Mesodermal cell (in vitro differentiated cells): ENCODE data around the gene CCNA1.

ENCODE experiments used
- H3K27ac ChIP-seq: 2 replicates; pipeline ENCODE4 v1.7.0; 2013; ENCODE audit warnings: mild to moderate bottlenecking, low read depth, low read length, moderate library complexity; ENCODE audit not compliant: severe bottlenecking
- H3K36me3 ChIP-seq: 2 replicates; pipeline ENCODE4 v1.7.1; 2013; ENCODE audit warnings: mild to moderate bottlenecking, low read length, moderate library complexity; ENCODE audit not compliant: control insufficient read depth, insufficient read depth
- H3K4me1 ChIP-seq: one replicate; pipeline ENCODE4 v1.7.1; 2013; ENCODE audit warnings: mild to moderate bottlenecking, low read length; ENCODE audit not compliant: insufficient read depth, control insufficient read depth, poor library complexity, severe bottlenecking
- H3K4me3 ChIP-seq: 2 replicates; pipeline ENCODE4 v1.7.0; 2013; ENCODE audit warnings: low read length, control low read depth, mild to moderate bottlenecking; ENCODE audit not compliant: insufficient read depth, poor library complexity, severe bottlenecking; ENCODE audit errors: extremely low read depth
- H3K9me3 ChIP-seq: 2 replicates; pipeline ENCODE4 v1.7.1; 2013; ENCODE audit warnings: mild to moderate bottlenecking, low read length, moderate library complexity; ENCODE audit not compliant: control insufficient read depth
- WGBS, 2 experiments: methylation state at CpG; one replicate each; pipeline ENCODE4 v1.1.5; 2013; ENCODE audit warnings: missing lambda C conversion rate in 2 of 2; ENCODE audit not compliant: insufficient coverage in 2 of 2; 5-methylcytosine and 5-hydroxymethylcytosine counted together

The CCNA1 gene

DNA sequence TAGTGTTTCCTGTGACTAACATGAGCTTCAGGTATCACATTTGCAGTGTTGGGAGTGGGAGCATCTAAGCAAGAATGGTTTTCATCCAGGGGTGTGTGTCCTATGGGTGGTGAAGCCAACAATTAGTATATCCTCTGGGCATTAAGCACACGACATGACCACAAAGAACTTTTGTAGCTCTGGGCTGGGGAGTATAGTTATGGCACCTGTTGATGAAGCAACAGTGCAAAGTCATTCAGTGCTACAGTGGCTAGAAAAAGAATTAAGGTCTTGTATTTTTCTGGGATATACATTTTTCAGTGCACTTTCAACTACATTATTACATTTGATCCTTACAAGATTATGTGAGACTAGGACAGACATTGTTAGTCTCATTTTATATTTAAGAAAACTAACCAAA lies 21.8 kb downstream of the CCNA1 start:
- no peak overlapping the region for H3K27ac ChIP-seq
- H3K4me3 ChIP-seq: no peak overlapping the region
- WGBS, 2 experiments: 100% methylated on average over 1 of the region's 1 CpG; no CpG with 5 or more reads in 1 of the 2 experiments
- no peaks in the 10 kb centered on the region for H3K9me3 ChIP-seq
- H3K4me1 ChIP-seq: no peaks in the 10 kb centered on the region
- H3K36me3 ChIP-seq: no peaks in the 10 kb centered on the region

DNA sequence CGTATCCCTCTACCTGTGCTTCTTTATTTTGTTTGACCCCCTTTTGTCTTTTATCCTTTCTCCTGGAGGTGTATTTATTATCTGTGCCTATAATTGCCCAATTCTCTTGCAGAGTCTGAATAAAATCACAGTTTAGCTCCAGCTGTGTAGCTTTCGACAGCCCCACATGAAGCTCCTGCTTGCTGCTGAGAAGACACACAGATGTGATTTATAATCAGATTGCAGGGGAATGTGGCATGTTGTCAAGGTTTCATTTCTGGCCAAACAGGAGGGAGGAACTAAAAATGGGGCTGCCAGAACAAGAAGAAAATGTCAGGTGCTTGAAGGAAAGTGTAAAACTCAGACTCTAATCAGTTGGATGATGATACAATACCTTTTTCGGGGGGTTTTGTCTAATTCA lies 22.7 kb downstream of the CCNA1 start:
- Histone ChIP-seq H3K36me3 (no peaks in the 10 kb centered on the region), H3K27ac (no peak overlapping the region), H3K4me3 (no peak overlapping the region), H3K9me3 (no peaks in the 10 kb centered on the region), H3K4me1 (no peaks in the 10 kb centered on the region)
- 100% methylated on average over 1 of the region's 3 CpGs for WGBS, 2 experiments

DNA sequence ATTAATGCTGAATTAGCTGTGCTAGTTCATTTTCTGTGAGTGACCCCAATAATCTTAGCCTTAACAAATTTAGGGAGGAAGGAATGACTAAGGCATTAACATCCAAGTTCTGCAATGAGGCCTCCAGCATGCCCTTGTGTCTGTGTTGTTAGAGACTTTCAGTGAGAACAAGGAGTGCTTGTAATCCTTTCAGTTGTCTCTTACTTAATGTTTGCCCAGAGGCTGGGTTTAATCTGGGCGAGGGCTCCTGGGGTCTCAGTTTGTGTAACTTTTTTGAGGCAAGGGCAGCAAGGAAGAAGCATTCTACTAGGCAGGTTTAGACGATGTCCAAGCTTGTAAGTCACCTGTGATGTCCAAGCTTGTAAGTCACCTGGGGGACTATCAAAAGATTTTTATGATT lies 24.3 kb downstream of the CCNA1 start:
- WGBS, 2 experiments: 73 to 83% methylated on average over 1 to 2 of the region's 2 CpGs
- no peak overlapping the region for H3K27ac ChIP-seq
- H3K4me3 ChIP-seq: no peak overlapping the region
- H3K9me3 ChIP-seq: no peaks in the 10 kb centered on the region
- no peaks in the 10 kb centered on the region for H3K36me3 ChIP-seq
- no peaks in the 10 kb centered on the region for H3K4me1 ChIP-seq

DNA sequence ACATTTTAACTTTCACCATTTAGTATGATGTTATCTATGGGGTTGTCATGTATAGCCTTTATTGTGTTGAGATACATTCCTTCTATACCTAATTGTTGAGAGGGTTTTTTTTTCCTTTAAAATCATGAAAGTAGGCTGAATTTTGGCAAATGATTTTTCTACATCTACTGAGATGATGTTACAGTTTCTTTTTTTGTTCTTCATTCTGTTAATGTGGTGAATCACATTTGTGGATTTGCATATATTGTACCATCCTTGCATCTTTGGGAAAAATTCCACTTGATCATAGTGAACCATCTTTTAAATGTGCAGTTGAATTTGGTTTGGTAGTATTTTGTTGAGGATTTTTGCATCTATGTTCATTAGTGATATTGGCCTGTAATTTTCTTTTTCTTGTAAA lies 29.2 kb downstream of the CCNA1 start:
- H3K9me3 ChIP-seq: no peaks in the 10 kb centered on the region
- no peaks in the 10 kb centered on the region for H3K4me1 ChIP-seq
- no peaks in the 10 kb centered on the region for H3K36me3 ChIP-seq
- no peak overlapping the region for H3K4me3 ChIP-seq
- H3K27ac ChIP-seq: no peak overlapping the region

DNA sequence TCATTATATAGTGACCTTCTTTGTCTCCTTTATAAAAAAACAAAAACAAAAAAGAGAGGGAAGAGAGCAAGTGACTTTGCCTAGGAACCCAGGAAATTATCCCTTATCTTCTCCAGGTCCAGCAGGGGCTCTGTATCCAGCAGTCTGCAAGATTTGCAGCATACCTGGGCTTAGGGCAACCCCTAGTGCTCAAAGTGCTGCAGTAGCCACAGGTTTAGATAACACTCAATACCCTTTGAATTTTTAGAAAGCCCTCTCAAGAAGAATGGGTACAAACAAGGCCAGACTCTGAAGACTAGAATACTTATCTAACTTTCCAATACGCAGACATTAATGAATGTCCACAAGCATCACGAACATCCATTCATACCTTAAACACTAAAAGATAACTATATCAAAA lies 43.2 kb downstream of the CCNA1 start:
- Histone ChIP-seq H3K36me3 (no peaks in the 10 kb centered on the region), H3K4me3 (no peak overlapping the region), H3K9me3 (no peaks in the 10 kb centered on the region), H3K4me1 (no peaks in the 10 kb centered on the region), H3K27ac (no peak overlapping the region)
- no CpG with 5 or more reads among the region's 2 CpGs for WGBS, 2 experiments

DNA sequence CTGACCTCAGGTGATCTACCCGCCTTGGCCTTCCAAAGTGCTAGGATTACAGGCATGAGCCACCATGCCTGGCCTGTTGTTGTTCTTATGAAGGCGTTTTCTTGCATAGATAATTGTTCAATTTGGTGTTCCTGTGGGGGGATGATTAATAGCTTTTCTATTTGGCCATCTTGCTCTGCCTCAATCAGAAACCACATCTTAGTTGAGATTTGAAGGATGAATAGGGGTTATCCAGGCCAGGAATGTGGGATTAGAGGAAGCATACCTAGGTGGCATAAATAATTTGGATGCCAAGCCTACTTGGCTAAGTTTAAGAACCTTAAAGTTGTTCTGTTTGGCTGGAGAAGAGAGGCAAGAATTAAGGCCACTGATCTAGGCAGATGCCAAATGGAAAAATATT lies 44.4 kb downstream of the CCNA1 start:
- Histone ChIP-seq H3K36me3 (no peaks in the 10 kb centered on the region), H3K27ac (no peak overlapping the region), H3K9me3 (no peaks in the 10 kb centered on the region), H3K4me3 (no peak overlapping the region), H3K4me1 (no peaks in the 10 kb centered on the region)
- 90 to 95% methylated on average over 2 of the region's 2 CpGs for WGBS, 2 experiments

DNA sequence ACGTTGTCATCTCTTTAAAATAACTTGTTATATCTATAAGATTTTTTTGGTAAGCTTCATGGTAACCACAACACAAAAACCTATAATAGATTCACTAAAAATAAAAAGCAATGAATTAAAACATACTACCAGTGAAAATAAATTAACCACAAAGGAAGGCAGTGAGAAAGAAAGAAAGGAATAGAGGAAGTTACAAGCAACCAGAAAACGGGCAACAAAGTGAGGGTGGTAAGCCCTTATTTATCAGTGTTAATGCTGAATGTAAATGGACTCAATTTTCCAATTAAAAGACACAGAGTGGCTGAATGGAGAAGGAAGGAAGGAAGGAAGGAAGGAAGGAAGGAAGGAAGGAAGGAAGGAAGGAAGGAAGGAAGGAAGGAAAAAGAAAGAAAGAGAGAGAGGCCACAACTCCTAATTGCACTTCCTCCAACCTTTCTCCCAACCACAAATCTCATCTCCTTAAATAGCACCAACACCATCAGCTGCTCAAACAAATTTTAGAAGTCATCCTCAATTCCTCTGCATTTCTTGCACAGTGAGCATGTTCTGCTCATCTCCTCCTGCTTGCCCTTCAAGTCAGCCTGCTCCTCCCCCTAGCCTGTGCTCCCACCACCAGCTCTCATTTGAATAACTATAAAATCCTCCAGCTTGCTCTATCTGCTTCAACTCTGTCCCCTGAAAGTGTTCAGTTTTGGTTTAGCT lies 48.6 kb downstream of the CCNA1 start:
- no CpG with 5 or more reads among the region's 2 CpGs for WGBS, 2 experiments
- H3K36me3 ChIP-seq: no peaks in the 10 kb centered on the region
- H3K4me3 ChIP-seq: no peak overlapping the region
- no peaks in the 10 kb centered on the region for H3K4me1 ChIP-seq
- no peaks in the 10 kb centered on the region for H3K9me3 ChIP-seq
- no peak overlapping the region for H3K27ac ChIP-seq

DNA sequence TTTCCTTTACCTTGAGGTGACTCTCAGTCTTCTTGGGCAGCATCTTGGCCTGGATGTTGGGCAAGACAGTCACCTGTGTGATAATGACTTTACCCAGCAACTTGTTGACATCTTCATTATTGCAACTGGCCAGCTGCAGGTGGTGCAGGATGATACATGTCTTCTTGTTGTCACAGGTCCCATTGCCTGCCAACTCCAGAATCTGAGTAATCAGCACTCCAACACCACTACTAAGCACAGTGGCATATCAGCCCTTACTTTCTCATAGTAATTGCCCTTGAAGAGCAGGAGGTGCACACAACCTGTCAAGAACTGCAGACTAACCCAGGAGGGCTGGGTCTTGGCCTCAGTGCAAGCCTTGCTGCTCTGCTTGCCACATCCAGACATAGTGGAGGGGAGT lies 57.8 kb downstream of the CCNA1 start:
- H3K9me3 ChIP-seq: no peaks in the 10 kb centered on the region
- no peak overlapping the region for H3K27ac ChIP-seq
- no peak overlapping the region for H3K4me3 ChIP-seq
- no peaks in the 10 kb centered on the region for H3K36me3 ChIP-seq
- H3K4me1 ChIP-seq: no peaks in the 10 kb centered on the region
